Gastrocnemius medialis (tissue), 4 donors: ENCODE data around the gene P2RX4.

Experiments
- CTCF ChIP-seq, 5 experiments: fragments of 450-650 bp in 3 of 5; fragments of 200-600 bp in 2 of 5; sonication (generic) in 2 of 5; IDR thresholded peaks in 4 of 5; conservative IDR thresholded peaks in 1 of 5; 1 replicate in 4 of 5; 2 replicates in 1 of 5; pipeline ENCODE4 v1.5.1; 2016 to 2019; ENCODE audit warnings: antibody characterized with exemption in 5 of 5, mild to moderate bottlenecking in 3 of 5, moderate library complexity in 3 of 5
- POLR2A ChIP-seq, 2 donors: fragments of 450-650 bp; IDR thresholded peaks; one replicate each; pipeline ENCODE4 v1.6.1; 2017; ENCODE audit warnings: antibody characterized with exemption in 2 of 2, mild to moderate bottlenecking in 2 of 2, moderate library complexity in 2 of 2

- no peak for TF ChIP-seq CTCF (IDR thresholded peaks at IDR 0.05 in 4 of 5, conservative IDR thresholded peaks at IDR 0.05 in 1 of 5)
- TF ChIP-seq POLR2A (IDR thresholded peaks at IDR 0.05): no peak
These were observed 54.2 kb downstream of the P2RX4 start for GRCh38 chr12:121264135-121264534.
